ENCODE measurements around the gene ZSWIM4.

DNA sequence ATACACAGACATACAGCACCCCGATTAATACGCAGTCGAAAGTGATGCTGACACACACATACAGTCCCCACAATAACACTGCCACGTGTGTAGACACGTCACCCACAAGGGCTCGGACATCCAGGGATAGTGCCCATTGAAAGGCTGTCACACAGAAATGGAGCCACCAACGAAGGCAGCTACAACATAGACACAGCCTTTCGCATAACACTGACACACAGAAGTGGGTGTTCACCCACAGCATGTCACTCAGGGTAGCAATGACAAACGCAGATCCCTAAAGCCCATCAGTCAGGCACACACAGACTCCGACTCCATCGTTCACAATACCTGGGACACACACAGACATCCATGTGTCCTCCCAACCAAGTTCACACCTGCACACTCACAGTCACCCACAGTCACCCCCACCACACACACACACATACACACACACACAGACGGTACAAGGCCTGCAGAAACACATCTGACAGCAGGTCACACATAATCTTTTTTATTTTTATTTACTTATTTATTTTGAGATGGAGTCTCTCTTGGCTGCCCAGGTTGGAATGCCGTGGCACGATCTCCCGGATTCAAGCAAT lies 71.3 kb downstream of the ZSWIM4 start:
- TF ChIP-seq, protein P1, sequence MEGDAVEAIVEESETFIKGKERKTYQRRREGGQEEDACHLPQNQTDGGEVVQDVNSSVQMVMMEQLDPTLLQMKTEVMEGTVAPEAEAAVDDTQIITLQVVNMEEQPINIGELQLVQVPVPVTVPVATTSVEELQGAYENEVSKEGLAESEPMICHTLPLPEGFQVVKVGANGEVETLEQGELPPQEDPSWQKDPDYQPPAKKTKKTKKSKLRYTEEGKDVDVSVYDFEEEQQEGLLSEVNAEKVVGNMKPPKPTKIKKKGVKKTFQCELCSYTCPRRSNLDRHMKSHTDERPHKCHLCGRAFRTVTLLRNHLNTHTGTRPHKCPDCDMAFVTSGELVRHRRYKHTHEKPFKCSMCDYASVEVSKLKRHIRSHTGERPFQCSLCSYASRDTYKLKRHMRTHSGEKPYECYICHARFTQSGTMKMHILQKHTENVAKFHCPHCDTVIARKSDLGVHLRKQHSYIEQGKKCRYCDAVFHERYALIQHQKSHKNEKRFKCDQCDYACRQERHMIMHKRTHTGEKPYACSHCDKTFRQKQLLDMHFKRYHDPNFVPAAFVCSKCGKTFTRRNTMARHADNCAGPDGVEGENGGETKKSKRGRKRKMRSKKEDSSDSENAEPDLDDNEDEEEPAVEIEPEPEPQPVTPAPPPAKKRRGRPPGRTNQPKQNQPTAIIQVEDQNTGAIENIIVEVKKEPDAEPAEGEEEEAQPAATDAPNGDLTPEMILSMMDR (IDR thresholded peaks at IDR 0.05) = no peak
- no peak for TF ChIP-seq ZFX (IDR thresholded peaks at IDR 0.05; ENCODE audit: borderline replicate concordance)
